GM21737 (cell line): ENCODE results near the gene SLC4A5.
"Not testable (repeated sequence)": the region's sequence is repeated elsewhere in the genome, so short reads cannot be mapped to it uniquely, and the experiment has no call there.

ENCODE experiments used
- ATAC-seq: cut with Tn5 transposase; IDR thresholded peaks from one replicate; pipeline ENCODE4 v1.9.1; 2021; ENCODE audit warnings: mild to moderate bottlenecking, moderate library complexity; ENCODE audit not compliant: unreplicated experiment

Gene SLC4A5

GRCh38 chr2:74239346-74239745 lies 103.9 kb downstream of the SLC4A5 start:
- ATAC-seq = no peak

- ATAC-seq = no peak
Measured at GRCh38 chr2:74238879-74239278, 104.3 kb downstream of the SLC4A5 start.

GRCh38 chr2:74235041-74235440 lies 108.2 kb downstream of the SLC4A5 start:
- ATAC-seq = no peak

GRCh38 chr2:74233648-74234047 lies 109.6 kb downstream of the SLC4A5 start:
- no peak for ATAC-seq

GRCh38 chr2:74232426-74232825 lies 110.8 kb downstream of the SLC4A5 start:
- ATAC-seq = no peak

GRCh38 chr2:74229865-74230264 lies 113.4 kb downstream of the SLC4A5 start:
- ATAC-seq = not testable (repeated sequence)

- ATAC-seq = no peak
Measured at GRCh38 chr2:74228772-74229171, 114.4 kb downstream of the SLC4A5 start.

GRCh38 chr2:74227646-74228045 lies 115.6 kb downstream of the SLC4A5 start:
- ATAC-seq = no peak

GRCh38 chr2:74226648-74227213 lies 116.5 kb downstream of the SLC4A5 start:
- ATAC-seq = no peak

GRCh38 chr2:74225698-74226459 lies 117.3 kb downstream of the SLC4A5 start:
- no peak for ATAC-seq

- ATAC-seq = no peak
Measured at GRCh38 chr2:74223941-74224770, 119.1 kb downstream of the SLC4A5 start.

- ATAC-seq = no peak
Measured at GRCh38 chr2:74222300-74222650, 120.9 kb downstream of the SLC4A5 start.

GRCh38 chr2:74221604-74222299 lies 121.5 kb downstream of the SLC4A5 start:
- no peak for ATAC-seq

- no peak for ATAC-seq
Measured at GRCh38 chr2:74221091-74221490, 122.1 kb downstream of the SLC4A5 start.

GRCh38 chr2:74219846-74220486 lies 123.2 kb downstream of the SLC4A5 start:
- ATAC-seq = no peak

GRCh38 chr2:74216642-74217041 lies 126.6 kb downstream of the SLC4A5 start:
- no peak for ATAC-seq

- not testable (repeated sequence) for ATAC-seq
Measured at GRCh38 chr2:74215771-74216170, 127.4 kb downstream of the SLC4A5 start.

- no peak for ATAC-seq
Measured at GRCh38 chr2:74212702-74213410, 130.4 kb downstream of the SLC4A5 start.

GRCh38 chr2:74206180-74206688 lies 137.0 kb downstream of the SLC4A5 start:
- ATAC-seq = peak; percentile 64

GRCh38 chr2:74205596-74205995 lies 137.6 kb downstream of the SLC4A5 start:
- ATAC-seq = peak; percentile 19
